GM19035 (cell line): ENCODE results near the gene RNF217.
"Not testable (repeated sequence)": the region's sequence is repeated elsewhere in the genome, so short reads cannot be mapped to it uniquely, and the experiment has no call there.

Source experiments
- ATAC-seq: cut with Tn5 transposase; IDR thresholded peaks from one replicate; pipeline ENCODE4 v1.9.1; 2021; ENCODE audit not compliant: unreplicated experiment

RNF217 gene

GRCh38 chr6:124962639-124963415 is 590 bp downstream of the RNF217 start:
- ATAC-seq = no peak

DNA sequence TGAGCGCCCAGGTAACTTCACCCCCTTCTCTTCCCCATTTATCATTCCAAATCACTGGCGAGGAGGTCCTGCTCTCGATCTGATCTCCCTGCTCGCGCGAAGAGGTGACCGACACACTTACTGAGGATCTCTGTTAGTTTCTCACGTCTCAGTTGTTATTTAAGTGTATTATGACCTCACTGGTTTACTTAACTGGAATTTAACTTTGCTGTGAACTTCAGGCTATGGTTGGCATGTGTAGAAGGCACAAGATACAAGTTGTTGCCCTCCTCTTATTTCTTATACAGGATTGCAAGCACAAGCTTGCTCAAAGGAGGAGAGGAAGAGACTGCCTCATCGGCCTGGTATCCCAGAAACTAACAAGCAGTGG is 1.2 kb downstream of the RNF217 start:
- ATAC-seq = no peak

DNA sequence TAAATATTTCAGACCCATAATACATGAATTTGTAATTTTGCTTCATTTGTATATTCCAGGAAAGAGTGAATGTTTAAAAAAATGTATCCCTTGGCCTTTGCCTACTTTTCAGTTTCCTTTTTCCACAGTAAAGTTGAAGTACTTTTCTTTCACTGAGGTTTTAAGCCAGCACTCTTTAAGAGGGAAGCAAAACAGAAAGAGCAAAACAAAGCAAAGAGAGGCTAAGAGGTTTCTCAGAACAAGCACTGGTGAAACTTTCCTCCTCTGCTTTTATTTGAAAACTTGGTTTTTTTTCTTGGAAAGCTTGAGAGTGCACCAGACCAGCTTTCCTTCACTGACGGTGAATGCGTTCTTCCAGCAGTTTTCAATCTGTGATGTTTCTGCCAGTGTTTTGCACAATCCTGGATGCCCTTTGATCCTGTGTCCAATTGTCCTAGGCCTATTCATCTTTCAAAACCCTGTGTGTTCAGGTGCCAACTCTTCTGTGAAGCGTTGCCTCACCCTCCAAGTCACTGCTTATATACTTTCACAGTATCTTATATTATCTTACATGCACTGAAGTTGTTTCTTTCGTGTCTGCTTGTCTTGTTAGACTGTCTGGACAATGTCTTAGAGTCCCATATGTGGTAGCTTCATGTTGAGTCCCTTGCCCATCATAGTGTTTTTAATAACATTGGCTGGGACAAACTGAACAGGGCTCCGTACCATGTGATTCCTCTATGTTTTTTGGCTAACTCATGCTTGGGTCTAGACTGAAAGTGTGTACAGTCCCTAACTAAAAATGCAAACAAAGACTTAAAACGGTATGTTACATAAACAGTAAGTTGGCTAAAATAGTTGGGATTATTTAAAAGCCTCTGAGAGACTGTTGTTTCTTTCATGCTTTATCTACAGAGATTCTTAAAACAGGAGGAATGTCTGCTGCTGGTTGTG is 1.9 kb downstream of the RNF217 start:
- ATAC-seq = no peak

DNA sequence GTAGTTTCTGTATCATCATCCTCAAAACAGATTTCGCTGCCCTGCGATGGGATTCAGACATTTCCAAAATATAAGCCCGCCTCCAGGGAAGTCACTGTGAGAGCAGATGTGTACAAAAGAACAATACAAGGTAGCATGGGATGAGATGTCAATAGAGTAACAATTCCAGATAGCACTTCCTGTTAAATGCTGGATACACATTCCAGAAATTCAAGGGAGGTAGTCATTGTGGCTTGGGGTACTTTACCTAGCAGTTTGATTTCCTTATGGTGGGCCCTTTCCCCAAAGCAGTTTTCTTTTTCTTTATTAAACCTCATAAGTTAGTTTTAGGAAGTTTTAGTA is 2.5 kb downstream of the RNF217 start:
- ATAC-seq = no peak

GRCh38 chr6:124965424-124965850 is 3.2 kb downstream of the RNF217 start:
- not testable (repeated sequence) for ATAC-seq

DNA sequence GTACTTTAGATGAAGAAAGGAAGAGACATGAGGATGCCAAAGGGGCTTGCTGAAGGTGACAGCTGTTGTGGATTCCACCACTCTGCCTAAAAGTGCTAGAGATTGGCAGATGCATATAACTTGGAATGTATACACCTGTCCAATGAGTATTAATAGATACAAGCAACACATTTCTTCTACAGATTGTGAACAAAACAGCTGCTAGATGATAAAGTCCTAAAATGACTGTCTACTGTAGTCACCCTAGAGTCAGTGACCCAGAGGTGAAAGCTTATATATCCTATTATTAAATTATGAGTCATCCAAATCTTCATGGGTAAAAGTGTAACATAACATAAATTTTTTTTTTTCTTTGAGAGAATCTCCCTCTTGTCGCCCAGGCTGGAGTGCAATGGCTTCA is 5.2 kb downstream of the RNF217 start:
- no peak for ATAC-seq

- ATAC-seq = no peak
Measured at GRCh38 chr6:124968401-124968800, 6.2 kb downstream of the RNF217 start.

DNA sequence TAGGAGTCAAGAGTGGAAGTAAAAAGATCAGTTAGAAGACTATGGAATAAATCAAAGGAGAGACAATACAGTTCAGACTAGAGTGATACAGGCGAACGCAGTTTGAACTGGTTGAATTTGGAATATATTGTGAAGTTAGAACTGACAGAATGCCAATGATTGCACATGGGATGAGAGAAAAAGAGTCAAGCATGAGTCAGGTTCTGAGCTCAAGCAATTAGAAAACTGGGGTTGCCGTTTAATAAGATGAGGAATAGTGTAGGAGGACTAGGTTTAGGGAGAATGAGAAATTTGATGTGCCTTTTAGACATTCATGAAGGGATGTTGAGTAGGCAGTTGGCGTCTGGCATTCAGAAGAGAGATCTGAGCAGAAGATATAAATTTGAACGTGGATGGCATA is 8.0 kb downstream of the RNF217 start:
- no peak for ATAC-seq

GRCh38 chr6:124970763-124971162 is 8.5 kb downstream of the RNF217 start:
- no peak for ATAC-seq

GRCh38 chr6:124973780-124974179 is 11.5 kb downstream of the RNF217 start:
- no peak for ATAC-seq

GRCh38 chr6:124974771-124975377 is 12.6 kb downstream of the RNF217 start:
- no peak for ATAC-seq

DNA sequence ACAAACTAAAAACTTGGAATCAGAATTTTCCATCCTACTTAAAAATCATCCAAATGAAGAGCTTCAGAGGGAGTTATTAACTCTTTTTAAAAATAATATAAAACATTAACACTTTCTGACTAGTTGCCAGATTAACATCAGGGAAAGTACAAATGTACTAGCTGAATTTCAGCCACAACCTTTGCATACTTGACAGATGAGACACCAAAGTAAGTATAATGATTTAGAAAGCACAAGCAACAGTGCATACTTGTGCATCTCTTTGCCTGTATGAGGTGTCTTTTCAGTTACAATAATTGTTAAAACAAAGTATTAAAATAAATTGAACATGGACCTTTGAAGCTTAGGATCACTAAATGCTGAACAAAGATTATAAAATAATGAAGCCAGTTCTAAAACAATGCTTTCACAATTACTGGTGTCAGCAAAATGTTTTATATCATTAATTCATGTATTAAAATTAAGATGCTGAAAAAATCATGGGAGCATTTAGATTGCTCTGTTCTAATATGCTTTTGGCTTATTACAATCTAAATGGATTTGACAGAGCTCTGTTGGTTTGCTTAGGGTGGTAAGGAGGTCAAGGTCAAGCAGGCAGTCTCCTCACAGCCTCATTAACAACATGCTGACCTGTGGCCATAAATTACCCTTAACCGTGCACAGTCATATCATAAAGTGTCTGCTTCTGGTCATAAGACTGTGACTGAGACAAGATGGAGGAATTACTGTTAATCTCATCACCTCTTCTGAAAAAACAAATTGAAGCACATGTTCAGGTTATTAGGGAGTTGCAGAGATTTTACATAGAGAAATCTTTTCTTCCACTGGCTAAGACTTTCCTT is 15.1 kb downstream of the RNF217 start:
- no peak for ATAC-seq

DNA sequence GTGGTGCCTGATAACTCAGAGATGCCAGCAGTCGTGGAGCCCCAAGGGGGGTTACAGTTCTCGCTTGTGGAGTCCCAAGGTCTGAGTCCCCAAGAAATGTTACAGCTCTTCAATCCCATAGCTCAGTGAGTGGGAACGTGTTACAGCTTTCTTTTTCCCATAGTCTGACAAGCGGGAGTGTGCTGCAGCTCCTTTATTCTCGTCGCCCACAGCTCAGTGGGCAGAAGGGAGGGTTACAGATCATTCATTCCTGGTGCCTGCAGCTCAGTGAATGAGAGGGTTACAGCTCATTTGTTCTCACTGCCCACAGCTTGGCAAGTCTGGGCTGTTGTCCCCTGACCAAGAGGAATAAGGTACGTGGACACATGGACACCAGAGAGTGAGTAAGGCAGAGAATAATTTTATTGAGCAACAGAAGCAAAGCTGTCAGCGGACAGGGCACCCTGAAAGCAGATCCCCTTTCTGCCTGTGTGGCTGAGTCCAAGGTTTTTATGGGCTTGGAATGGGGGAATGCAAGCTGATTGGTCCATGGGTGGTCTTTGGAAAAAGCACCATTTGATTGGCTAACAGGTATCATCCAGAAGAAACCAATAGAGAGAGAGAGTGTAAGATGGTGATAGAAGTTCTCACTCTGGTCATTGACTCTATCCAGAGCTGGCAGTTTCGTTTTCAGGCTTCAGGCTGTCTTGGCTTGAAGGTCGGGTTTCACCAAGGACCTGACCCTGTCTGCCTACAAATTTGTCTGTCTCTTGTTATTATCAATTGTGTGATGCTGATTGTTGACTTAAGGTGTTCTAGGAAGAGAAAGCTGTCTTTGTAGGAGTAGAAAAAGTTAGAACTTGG is 16.4 kb downstream of the RNF217 start:
- ATAC-seq = no peak

DNA sequence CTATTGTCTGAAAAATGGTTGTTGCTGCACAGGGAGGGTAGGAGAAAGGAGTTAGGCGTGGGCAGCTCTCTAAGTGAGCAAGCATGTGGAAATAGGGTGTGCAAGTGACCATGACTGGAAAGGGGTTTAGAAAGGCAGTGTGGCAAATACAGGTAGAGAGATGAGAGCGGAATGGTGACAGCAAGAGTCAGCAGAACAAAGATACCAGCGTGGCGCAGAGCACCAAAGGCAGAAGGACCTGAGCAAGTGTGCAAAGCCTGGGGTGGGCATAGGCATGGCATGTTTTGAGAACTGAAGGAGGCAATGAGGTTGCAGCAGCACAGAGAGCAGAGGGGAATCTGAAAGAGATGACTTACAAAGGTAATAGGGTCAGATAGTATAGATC is 17.0 kb downstream of the RNF217 start:
- no peak for ATAC-seq

DNA sequence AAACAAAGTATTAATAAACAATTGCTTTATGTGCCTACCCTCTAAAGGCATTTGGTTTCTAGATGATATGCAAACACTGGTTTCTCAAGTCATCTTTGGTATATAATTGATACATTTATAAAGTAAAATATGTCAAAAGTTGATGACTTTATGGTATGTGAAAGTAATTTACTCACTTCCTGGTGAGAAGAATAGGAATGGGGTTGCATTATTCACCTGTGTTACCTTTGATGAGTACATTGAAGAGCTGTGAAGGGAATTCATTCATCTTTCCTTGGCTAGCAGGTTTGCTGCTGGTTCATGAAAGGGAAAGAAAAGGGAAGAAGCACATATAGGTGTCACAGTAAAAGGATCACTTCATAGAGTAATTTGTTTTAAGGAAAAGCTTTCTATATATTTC is 20.4 kb downstream of the RNF217 start:
- ATAC-seq = no peak

DNA sequence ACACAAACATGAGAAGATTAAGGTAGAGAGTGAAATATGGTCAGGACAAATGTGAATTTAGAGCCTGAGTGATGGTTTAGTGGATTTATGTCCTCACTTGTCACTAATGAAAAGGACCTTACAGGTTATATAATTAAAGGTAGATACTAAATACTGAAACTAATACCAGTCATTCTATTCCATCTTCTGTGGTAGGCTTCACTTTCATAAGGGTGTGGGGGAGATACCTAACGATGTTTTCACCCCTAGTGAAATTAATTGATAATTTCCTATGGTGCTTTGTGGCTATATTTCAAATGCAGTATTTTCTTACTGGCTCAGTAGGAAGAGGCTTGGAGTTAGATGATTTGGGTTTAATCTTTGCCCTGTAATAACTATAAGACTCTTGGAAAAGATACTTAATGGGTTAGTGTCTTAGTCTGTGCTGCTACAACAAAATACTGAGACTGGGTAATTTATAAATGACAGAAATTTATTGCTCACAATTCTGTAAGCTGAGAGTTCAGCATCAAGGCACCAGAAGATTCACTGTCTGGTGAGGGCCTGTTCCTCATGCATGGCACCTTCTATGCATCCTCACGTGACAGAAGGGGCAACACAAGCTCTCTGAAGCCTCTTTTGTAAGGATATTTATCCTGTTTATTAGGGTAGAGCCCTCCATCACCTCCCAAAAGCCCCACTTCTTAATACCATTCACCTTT is 21.3 kb downstream of the RNF217 start:
- ATAC-seq = no peak

DNA sequence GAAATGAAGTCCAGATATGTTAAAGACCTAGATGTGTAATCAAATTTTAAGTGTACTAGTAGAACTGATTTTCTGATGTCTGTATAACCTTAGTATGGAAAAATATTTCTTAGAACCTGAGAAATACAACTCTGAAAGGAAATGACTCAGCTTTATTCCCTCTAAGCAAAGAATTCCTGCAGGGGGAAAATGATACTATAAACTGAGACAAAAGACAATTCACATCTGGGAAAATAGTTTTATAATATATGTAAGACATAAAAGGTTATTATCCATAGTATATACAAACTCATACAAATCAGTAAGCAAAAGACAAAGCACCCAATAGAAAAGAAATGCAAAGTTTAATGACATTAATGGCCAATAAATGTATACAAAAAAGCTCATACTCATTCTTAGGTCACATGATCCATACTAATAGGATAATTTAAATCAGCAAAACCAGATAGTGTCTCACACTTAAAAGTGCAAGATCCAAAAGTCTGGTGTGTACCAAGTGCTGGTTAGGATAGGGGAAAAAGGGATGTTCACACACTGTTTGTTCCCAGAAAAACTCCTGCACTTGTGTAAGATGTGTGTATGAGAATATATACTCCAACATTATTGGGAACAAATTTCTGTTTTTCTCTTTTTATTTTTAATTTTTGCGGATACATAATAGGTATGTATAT is 22.6 kb downstream of the RNF217 start:
- no peak for ATAC-seq

GRCh38 chr6:124986164-124986563 is 23.9 kb downstream of the RNF217 start:
- no peak for ATAC-seq

DNA sequence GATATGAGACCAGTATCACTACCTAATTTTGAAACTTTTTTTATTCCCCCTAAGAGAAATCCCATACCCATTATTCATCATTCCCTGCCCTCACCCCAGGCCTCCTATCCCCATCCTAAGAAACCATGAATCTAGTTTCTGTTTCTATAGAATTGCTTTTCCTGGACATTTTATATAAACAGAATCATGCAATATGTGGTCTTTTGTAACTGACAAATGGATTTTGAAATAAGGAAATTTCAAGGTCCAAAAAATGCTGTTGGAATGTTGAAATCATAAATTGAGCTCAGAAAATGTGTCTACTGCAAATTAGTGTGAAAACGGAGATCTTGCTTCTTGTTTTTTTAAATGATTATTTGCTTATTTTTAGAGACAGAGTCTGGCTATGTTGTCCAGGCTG is 25.1 kb downstream of the RNF217 start:
- no peak for ATAC-seq
